Measurements from ENCODE around the gene MAFB.

MAFB gene

DNA sequence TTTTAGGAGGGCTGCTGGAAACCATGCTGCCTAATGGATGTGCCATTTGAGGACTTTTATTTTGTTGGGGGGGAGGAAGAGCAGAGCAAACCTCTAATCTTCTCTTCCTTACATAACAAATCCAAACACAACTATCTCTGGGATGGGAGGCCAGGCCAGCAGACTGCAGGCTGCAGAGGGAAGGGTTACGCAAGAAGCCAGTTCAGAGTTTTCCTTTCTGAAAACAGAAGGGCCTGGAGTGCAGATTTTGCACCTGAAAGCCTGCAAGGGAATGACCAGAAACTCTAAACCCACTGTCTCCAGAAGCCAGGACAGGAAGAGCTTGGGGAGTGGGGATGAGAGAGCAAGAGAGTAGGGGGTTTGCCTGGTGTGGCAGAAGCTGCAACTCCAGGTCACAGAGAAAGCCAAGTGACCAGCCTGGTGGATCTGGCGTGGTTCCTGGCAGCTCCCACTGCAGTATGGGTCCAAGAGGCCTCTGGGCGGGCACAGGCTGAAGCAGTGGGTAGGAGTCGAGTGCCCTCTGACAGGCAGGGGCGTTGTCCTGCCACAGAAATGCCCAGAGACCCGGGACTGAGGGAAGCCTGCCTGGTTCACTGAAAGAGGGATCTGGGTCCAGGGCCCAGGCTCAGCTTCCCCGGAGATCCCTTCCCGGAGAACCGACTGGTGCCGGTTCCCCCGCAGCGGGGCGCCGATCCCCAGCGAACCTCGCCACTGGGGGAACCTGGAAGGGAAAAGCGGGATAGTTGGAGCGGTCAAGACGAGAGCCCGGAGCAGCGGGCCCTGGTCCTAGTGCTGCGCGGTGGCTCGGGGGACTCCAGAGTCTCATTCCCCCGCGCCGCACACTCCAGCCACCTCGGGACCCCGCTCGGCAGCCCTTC lies 6.7 kb downstream of the MAFB start:
- no peak for DNase-seq (ENCODE audit: insufficient read length, low spot score)
- no peak for FAIRE-seq
- TF ChIP-seq, protein P1, sequence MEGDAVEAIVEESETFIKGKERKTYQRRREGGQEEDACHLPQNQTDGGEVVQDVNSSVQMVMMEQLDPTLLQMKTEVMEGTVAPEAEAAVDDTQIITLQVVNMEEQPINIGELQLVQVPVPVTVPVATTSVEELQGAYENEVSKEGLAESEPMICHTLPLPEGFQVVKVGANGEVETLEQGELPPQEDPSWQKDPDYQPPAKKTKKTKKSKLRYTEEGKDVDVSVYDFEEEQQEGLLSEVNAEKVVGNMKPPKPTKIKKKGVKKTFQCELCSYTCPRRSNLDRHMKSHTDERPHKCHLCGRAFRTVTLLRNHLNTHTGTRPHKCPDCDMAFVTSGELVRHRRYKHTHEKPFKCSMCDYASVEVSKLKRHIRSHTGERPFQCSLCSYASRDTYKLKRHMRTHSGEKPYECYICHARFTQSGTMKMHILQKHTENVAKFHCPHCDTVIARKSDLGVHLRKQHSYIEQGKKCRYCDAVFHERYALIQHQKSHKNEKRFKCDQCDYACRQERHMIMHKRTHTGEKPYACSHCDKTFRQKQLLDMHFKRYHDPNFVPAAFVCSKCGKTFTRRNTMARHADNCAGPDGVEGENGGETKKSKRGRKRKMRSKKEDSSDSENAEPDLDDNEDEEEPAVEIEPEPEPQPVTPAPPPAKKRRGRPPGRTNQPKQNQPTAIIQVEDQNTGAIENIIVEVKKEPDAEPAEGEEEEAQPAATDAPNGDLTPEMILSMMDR (IDR thresholded peaks at IDR 0.05; ENCODE audit: insufficient read depth, missing control alignments), result no peak

- TF ChIP-seq, protein P1 (IDR thresholded peaks at IDR 0.05; ENCODE audit: insufficient read depth, missing control alignments), result no peak
- FAIRE-seq, result no peak
- DNase-seq (ENCODE audit: insufficient read length, low spot score), result no peak
These were observed 7.4 kb downstream of the MAFB start for GRCh38 chr20:40681684-40682083.

DNA sequence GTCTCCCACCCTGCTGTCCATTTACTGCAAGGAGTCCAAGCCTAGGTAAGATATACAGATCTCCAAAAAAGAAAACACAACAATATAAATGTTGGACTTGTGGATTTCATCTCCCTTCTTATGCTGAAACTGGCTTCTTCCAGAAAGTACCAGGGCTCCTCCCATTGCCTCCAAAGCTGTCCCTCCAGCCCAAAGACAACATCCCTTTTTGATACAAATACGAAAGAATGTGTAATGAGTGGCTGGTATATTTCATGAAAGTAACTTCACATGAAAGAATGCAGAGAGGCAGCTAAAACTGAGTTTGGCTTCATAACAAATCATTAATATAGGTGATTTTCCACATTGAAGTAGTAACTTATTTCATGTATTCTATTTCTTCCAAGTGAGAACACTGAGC lies 7.9 kb downstream of the MAFB start:
- DNase-seq (ENCODE audit: insufficient read length, low spot score) (no peak), FAIRE-seq (no peak)
- TF ChIP-seq, protein P1 (IDR thresholded peaks at IDR 0.05; ENCODE audit: insufficient read depth, missing control alignments), result no peak

- FAIRE-seq, result no peak
- DNase-seq (ENCODE audit: insufficient read length, low spot score), result no peak
- TF ChIP-seq, protein P1 (IDR thresholded peaks at IDR 0.05; ENCODE audit: insufficient read depth, missing control alignments), result no peak
These were observed 8.7 kb downstream of the MAFB start for GRCh38 chr20:40680161-40680959.

DNA sequence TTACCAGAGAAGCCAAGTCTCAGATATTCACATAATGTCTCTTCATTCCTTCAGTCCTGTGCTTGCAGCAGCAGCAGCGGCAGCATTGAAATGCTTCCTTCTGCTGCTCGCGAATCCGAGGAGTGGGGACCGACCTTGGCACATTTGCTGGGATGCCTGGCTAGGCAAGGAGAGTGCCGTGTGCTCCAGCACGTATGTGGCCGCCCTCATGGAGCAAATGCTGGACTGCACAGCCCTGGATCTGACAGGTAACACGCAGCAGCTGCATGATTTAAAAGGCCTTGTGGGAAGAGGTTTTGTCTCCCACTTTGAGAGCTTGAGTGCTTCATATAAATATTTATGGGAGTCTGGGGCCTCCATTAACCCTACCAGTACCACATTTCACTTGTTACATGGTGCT lies 9.9 kb downstream of the MAFB start:
- TF ChIP-seq, protein P1 (IDR thresholded peaks at IDR 0.05; ENCODE audit: insufficient read depth, missing control alignments), result no peak
- FAIRE-seq, result no peak
- DNase-seq (ENCODE audit: insufficient read length, low spot score), result no peak

DNA sequence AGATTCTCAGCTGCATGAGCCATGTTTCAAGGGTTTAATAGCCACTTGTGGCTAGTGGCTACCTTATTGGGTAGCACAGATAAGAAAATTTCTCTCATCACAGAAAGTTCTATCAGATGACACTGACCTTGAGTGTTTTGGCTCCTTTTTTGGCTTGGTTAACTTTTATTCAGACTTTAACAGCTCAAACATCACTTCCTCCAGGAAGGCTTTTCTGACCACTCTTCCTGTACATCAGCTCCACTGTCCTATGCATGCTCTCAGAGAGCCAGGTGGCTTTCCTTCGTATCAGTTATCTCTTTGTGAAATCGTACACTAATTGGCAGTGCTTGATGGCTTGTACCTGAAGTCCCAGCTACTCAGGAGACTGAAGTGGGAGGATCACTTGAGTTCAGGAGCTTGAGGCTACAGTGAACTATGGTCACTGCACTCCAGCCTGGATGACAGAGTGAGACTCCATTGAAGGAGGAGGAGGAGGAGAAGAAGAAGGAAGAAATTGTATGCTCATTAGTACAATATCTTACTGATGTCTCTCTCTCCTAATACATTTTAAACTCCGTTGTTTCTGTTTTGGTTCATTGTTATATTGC lies 10.7 kb downstream of the MAFB start:
- FAIRE-seq (no peak), DNase-seq (ENCODE audit: insufficient read length, low spot score) (no peak)
- TF ChIP-seq, protein P1 (IDR thresholded peaks at IDR 0.05; ENCODE audit: insufficient read depth, missing control alignments), result no peak

Measured in D721Med (cell line).